B cell (primary cell): ENCODE data around the gene STYXL1. TPM values are rescaled to one million over a fixed set of nuclear protein-coding genes. Genes with fewer than 3 reads are reported as not detected.

Experiments used
- ATAC-seq: fragments of 200-7000 bp; cut with Tn5 transposase; one replicate; pipeline ENCODE4 v1.10.0; 2021; ENCODE audit warnings: low read depth, mild to moderate bottlenecking, moderate number of reproducible peaks, moderate library complexity
- CTCF ChIA-PET: fragments of 350-600 bp; sonication (Branson Sonifier 250); formaldehyde crosslinking; loops from one replicate; lab custom pipeline; 2021; ENCODE audit warnings: antibody characterized with exemption, inconsistent platforms; lab: Charles Lee
- POLR2A ChIA-PET: fragments of 350-600 bp; sonication (Branson Sonifier 250); formaldehyde crosslinking; loops from one replicate; lab custom pipeline; 2021; ENCODE audit warnings: antibody characterized with exemption; lab: Charles Lee
- DNase-seq: peaks from one replicate; pipeline ENCODE4 v3.0.0; 2013
- H2AFZ ChIP-seq: 2 replicates; pipeline ENCODE4 v1.6.1; 2012; ENCODE audit warnings: mild to moderate bottlenecking, low read depth, low read length; ENCODE audit not compliant: insufficient read depth, poor library complexity, severe bottlenecking
- H3K27ac ChIP-seq, 2 donors: 1 replicate in 1 of 2; 2 replicates in 1 of 2; pipeline ENCODE4 v1.5.1; 2012 to 2013; ENCODE audit warnings: low read length in 2 of 2, mild to moderate bottlenecking in 2 of 2, moderate library complexity in 1 of 2
- H3K27me3 ChIP-seq, 4 experiments: fragments of 200-600 bp in 1 of 4; sonication (generic) in 1 of 4; replicated peaks in 1 of 4; 1 replicate in 2 of 4; 2 replicates in 2 of 4; pipeline versions ENCODE4 v1.6.1 to v1.7.0; 2013 to 2016; ENCODE audit warnings: low read length in 3 of 4, mild to moderate bottlenecking in 2 of 4, mixed read lengths in 1 of 4, moderate library complexity in 1 of 4; ENCODE audit not compliant: insufficient read depth in 4 of 4, control insufficient read depth in 3 of 4; ENCODE audit errors: control extremely low read depth in 1 of 4
- H3K36me3 ChIP-seq, 2 experiments: replicated peaks in 1 of 2; 1 replicate in 1 of 2; 2 replicates in 1 of 2; pipeline versions ENCODE4 v1.6.1 to v1.7.1; 2013; ENCODE audit warnings: low read length in 1 of 2; ENCODE audit not compliant: insufficient read depth in 2 of 2, control insufficient read depth in 1 of 2; ENCODE audit errors: control extremely low read depth in 1 of 2, extremely low read depth in 1 of 2
- H3K4me1 ChIP-seq, 2 donors: fragments of 200-600 bp in 1 of 2; sonication (generic) in 1 of 2; 1 replicate in 1 of 2; 2 replicates in 1 of 2; pipeline versions ENCODE4 v1.5.1 to v1.6.1; 2013 to 2017; ENCODE audit warnings: low read length in 2 of 2; ENCODE audit not compliant: control insufficient read depth in 2 of 2, insufficient read depth in 2 of 2
- H3K4me2 ChIP-seq: replicated peaks from 2 replicates; pipeline ENCODE3; 2012; ENCODE audit warnings: mild to moderate bottlenecking, low read depth, low read length; ENCODE audit not compliant: poor library complexity, severe bottlenecking
- H3K4me3 ChIP-seq, 5 experiments: fragments of 200-600 bp in 1 of 5; sonication (generic) in 1 of 5; 1 replicate in 3 of 5; 2 replicates in 2 of 5; pipeline versions ENCODE4 v1.5.1 to v1.7.0; 2011 to 2016; ENCODE audit warnings: low read length in 4 of 5, mild to moderate bottlenecking in 4 of 5, low read depth in 2 of 5, control low read depth in 1 of 5, moderate library complexity in 1 of 5; ENCODE audit not compliant: insufficient read depth in 1 of 5; ENCODE audit errors: control extremely low read depth in 1 of 5, extremely low read depth in 1 of 5
- H3K79me2 ChIP-seq: fragments of 200-600 bp; sonication (generic); one replicate; pipeline ENCODE4 v1.6.0; 2016; ENCODE audit warnings: low read length; ENCODE audit not compliant: control insufficient read depth, insufficient read depth
- H3K9ac ChIP-seq: fragments of 200-600 bp; sonication (generic); 2 replicates; pipeline ENCODE4 v1.6.1; 2017; ENCODE audit warnings: mild to moderate bottlenecking, low read length, moderate library complexity
- H3K9me3 ChIP-seq, 3 donors: one replicate each; pipeline versions ENCODE4 v1.6.1 to v1.7.1; 2013; ENCODE audit warnings: low read length in 2 of 3; ENCODE audit not compliant: control insufficient read depth in 2 of 3, insufficient read depth in 1 of 3; ENCODE audit errors: control extremely low read depth in 1 of 3
- H4K20me1 ChIP-seq: 2 replicates; pipeline ENCODE4 v1.6.0; 2012; ENCODE audit warnings: mild to moderate bottlenecking, low read length; ENCODE audit not compliant: insufficient read depth, control insufficient read depth, poor library complexity, severe bottlenecking
- H3K27ac Mint-ChIP-seq: one replicate; pipeline ENCODE4 v1.8.0; 2021; ENCODE audit warnings: mixed read lengths
- H3K27me3 Mint-ChIP-seq: one replicate; pipeline ENCODE4 v1.8.0; 2021; ENCODE audit warnings: mixed read lengths
- H3K4me1 Mint-ChIP-seq: one replicate; pipeline ENCODE4 v1.8.0; 2021; ENCODE audit warnings: mixed read lengths
- H3K4me3 Mint-ChIP-seq: one replicate; pipeline ENCODE4 v1.8.0; 2021; ENCODE audit warnings: mixed read lengths
- H3K9me3 Mint-ChIP-seq: one replicate; pipeline ENCODE4 v1.8.0; 2022; ENCODE audit warnings: mixed read lengths; ENCODE audit not compliant: insufficient read depth
- EZH2 ChIP-seq: IDR thresholded peaks from 2 replicates; pipeline ENCODE4 v1.6.1; 2012; ENCODE audit warnings: borderline replicate concordance, low read depth, mild to moderate bottlenecking, moderate library complexity, low read length; ENCODE audit not compliant: insufficient read depth, poor library complexity, severe bottlenecking
- WGBS: methylation state at CpG from one replicate; pipeline ENCODE4 v1.1.5; 2013; ENCODE audit warnings: missing lambda C conversion rate; ENCODE audit not compliant: insufficient coverage; 5-methylcytosine and 5-hydroxymethylcytosine counted together
- intact Hi-C: fragments of 100-400 bp; cut with micrococcal nuclease; formaldehyde crosslinking; loops from one replicate; pipeline ENCODE4 v1.10.0; 2022
- polyA plus RNA-seq: library from polyadenylated mRNA; depleted of rRNA; stranded (reverse); fragments of >200 nt; gene quantifications from 2 replicates; pipeline ENCODE4 v1.2.3, GENCODE V29; 2012
- total RNA-seq, 2 donors: library from RNA; stranded (reverse); fragments of 120-200 nt in 1 of 2; gene quantifications; 1 replicate in 1 of 2; 2 replicates in 1 of 2; pipeline versions ENCODE4 v1.2.3 to v1.2.4, GENCODE V29; 2013 to 2022
- TF ChIP-seq, protein P1 (sequence below): fragments of 200-600 bp; IDR thresholded peaks from one replicate; pipeline ENCODE4 v1.8.0; 2022; ENCODE audit warnings: antibody characterized with exemption, mild to moderate bottlenecking

Gene STYXL1
- total and polyA plus RNA-seq, 2 donors (not counting 1 experiment from before 2014, with no cell fraction given): 15.2 to 29.3 TPM

DNA sequence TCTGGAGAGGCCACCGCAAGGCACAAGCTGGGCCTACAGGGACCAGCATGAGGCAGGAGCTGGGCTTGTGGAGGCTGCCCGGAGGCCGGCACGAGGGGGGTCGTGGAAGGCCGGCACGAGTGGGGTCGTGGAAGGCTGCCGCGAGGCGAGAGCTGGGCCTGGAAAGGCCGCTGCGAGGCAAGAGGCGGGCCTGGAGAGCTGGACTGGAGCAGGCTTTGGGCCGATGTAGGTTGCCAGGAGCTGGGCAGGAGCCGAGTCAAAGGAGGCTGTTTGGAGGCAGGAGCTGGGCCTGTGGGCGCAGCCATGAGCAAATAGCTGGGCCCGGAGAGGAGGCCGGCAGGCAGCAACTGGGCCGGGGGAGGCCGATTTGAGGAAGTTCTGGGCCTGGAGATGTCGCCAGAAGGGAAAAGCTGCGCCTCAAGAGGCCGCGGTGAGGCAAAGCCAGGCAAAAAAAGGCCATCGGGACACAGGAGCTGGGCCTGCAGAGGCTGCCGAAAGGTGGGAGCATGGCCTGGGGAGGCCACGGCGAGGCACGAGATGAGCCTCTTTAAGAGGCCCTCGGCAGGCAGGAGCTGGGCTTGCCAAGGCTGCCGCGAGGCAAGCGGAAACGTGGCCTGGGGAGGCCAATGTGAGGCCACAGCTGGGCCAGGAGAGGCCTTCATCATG, 26.6 kb upstream of the STYXL1 start:
- 98% methylated on average over 35 of the region's 35 CpGs for WGBS
- H3K27me3 Mint-ChIP-seq: no peaks in the 10 kb centered on the region
- Histone ChIP-seq H3K79me2 (no peaks in the 10 kb centered on the region), H3K4me2 (no peak overlapping the region), H2AFZ (no peak overlapping the region), H4K20me1 (no peaks in the 10 kb centered on the region), H3K9me3 (peaks cover 0 to 27% (median 5%) of the 10 kb centered on the region in 3 donors), H3K4me3 (no peak overlapping the region), H3K4me1 (no peaks in the 10 kb centered on the region), H3K9ac (no peak overlapping the region), H3K27me3 (no peaks in the 10 kb centered on the region), H3K27ac (no peak overlapping the region), H3K36me3 (no peaks in the 10 kb centered on the region)
- ChIA-PET POLR2A (no interaction called here), CTCF (no interaction called here)
- ATAC-seq (no peak), DNase-seq (no peak)
- H3K9me3 Mint-ChIP-seq: no peaks in the 10 kb centered on the region
- TF ChIP-seq, protein P1, sequence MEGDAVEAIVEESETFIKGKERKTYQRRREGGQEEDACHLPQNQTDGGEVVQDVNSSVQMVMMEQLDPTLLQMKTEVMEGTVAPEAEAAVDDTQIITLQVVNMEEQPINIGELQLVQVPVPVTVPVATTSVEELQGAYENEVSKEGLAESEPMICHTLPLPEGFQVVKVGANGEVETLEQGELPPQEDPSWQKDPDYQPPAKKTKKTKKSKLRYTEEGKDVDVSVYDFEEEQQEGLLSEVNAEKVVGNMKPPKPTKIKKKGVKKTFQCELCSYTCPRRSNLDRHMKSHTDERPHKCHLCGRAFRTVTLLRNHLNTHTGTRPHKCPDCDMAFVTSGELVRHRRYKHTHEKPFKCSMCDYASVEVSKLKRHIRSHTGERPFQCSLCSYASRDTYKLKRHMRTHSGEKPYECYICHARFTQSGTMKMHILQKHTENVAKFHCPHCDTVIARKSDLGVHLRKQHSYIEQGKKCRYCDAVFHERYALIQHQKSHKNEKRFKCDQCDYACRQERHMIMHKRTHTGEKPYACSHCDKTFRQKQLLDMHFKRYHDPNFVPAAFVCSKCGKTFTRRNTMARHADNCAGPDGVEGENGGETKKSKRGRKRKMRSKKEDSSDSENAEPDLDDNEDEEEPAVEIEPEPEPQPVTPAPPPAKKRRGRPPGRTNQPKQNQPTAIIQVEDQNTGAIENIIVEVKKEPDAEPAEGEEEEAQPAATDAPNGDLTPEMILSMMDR: no peak
- TF ChIP-seq EZH2: no peak
- no peak overlapping the region for H3K27ac Mint-ChIP-seq
- intact Hi-C loops: no loop called here
- H3K4me1 Mint-ChIP-seq: no peaks in the 10 kb centered on the region
- no peak overlapping the region for H3K4me3 Mint-ChIP-seq

DNA sequence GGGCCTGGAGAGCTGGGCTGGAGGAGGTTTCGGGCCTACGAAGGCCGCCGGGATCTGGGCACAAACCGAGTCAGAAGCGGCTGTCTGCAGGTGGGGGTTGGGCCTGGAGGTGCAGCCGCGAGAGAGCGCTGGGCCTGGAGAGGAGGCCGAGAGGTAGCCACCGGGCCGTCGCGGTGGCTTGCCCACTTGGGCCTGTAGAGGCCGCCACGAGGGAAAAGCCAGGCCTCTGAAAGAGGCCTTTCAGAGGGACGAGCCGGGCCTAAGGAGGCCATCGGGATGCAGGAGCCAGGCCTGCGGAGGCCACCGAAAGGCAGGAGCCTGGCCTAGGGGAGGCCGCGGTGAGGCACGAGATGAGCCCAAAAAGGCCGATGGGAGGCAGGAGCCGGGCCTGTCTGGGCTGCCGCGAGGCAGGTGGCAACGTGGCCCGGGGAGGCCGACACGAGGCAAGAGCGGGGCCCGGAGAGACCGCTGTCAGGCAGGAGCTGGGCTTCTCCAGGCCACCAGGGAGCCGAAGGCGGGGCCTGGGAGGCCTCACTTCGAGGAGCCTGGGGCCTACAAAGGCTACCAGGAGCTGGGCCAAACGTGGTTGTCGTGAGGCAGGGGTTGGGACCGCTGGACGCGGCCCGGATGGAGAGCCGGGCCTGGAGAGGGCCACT, 25.7 kb upstream of the STYXL1 start:
- H3K9me3 Mint-ChIP-seq: no peaks in the 10 kb centered on the region
- H3K27ac Mint-ChIP-seq: no peak overlapping the region
- ATAC-seq: no peak

More for the DNA sequence above, 25.7 kb upstream of the STYXL1 start:
- WGBS: 97% methylated on average over 42 of the region's 45 CpGs
- H3K4me1 ChIP-seq: no peaks in the 10 kb centered on the region
- no peaks in the 10 kb centered on the region for H4K20me1 ChIP-seq
- no peaks in the 10 kb centered on the region for H3K79me2 ChIP-seq
- no peaks in the 10 kb centered on the region for H3K36me3 ChIP-seq
- no peak for DNase-seq
- Mint-ChIP-seq H3K27me3 (no peaks in the 10 kb centered on the region), H3K4me1 (no peaks in the 10 kb centered on the region), H3K4me3 (no peak overlapping the region)
- no peak overlapping the region for H3K4me3 ChIP-seq
- CTCF ChIA-PET: no interaction called here
- POLR2A ChIA-PET: no interaction called here
- no peak overlapping the region for H3K27ac ChIP-seq
- H3K9me3 ChIP-seq: peaks cover 0 to 27% (median 5%) of the 10 kb centered on the region in 3 donors
- TF ChIP-seq EZH2: no peak
- TF ChIP-seq, protein P1: no peak
- H3K27me3 ChIP-seq: no peaks in the 10 kb centered on the region
- no peak overlapping the region for H3K4me2 ChIP-seq
- no peak overlapping the region for H3K9ac ChIP-seq
- intact Hi-C loops: no loop called here
- H2AFZ ChIP-seq: no peak overlapping the region
